Omental fat pad (tissue), 4 donors: ENCODE results near the gene HIC2. TPM values are rescaled to one million over a fixed set of nuclear protein-coding genes. Genes with fewer than 3 reads are reported as not detected.

Source experiments
- ATAC-seq: fragments of 150-250 bp; one replicate; pipeline ENCODE4 v1.9.1; 2016; ENCODE audit warnings: mild to moderate bottlenecking, moderate library complexity; ENCODE audit not compliant: low FRiP score
- DNase-seq: peaks from one replicate; pipeline ENCODE4 v3.0.0-alpha.2; 2019; ENCODE audit warnings: low spot score
- total RNA-seq, 4 donors: library from RNA; depleted of rRNA; stranded (reverse); fragments of >200 nt; gene quantifications; one replicate each; pipeline ENCODE4 v1.1.0, GENCODE V29; 2016
- TF ChIP-seq, protein P1 (sequence below), 3 donors: fragments of 450-650 bp; IDR thresholded peaks; one replicate each; pipeline ENCODE4 v1.5.1; 2016 to 2017; ENCODE audit warnings: antibody characterized with exemption in 3 of 3, mild to moderate bottlenecking in 3 of 3, moderate library complexity in 2 of 3

HIC2 gene
- total RNA-seq, 4 donors from 2014 or later, result 4.4 to 9.2 (median 5.6) TPM

DNA sequence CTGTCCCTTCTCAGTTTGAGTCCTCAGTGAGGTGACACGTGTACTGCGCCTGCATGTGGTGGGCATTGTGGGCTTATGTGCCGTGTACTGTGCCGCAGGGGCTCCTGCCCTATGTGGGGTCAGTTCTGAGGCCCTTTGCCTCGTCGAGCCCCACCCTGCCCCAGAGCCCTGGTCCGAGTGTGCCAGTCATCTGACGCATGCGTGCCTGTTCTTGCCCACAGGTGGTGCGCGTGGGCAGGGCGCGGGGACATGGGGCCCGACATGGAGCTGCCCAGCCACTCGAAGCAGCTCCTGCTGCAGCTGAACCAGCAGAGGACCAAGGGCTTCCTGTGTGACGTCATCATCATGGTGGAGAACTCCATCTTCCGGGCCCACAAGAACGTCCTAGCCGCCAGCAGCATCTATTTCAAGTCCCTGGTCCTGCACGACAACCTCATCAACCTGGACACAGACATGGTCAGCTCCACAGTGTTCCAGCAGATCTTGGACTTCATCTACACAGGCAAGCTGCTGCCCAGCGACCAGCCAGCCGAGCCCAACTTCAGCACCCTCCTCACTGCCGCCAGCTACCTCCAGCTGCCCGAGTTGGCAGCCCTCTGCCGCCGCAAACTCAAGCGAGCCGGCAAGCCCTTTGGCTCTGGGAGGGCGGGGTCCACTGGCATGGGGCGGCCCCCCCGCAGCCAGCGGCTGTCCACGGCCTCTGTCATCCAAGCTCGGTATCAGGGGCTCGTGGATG is 27.7 kb downstream of the HIC2 start:
- TF ChIP-seq, protein P1, sequence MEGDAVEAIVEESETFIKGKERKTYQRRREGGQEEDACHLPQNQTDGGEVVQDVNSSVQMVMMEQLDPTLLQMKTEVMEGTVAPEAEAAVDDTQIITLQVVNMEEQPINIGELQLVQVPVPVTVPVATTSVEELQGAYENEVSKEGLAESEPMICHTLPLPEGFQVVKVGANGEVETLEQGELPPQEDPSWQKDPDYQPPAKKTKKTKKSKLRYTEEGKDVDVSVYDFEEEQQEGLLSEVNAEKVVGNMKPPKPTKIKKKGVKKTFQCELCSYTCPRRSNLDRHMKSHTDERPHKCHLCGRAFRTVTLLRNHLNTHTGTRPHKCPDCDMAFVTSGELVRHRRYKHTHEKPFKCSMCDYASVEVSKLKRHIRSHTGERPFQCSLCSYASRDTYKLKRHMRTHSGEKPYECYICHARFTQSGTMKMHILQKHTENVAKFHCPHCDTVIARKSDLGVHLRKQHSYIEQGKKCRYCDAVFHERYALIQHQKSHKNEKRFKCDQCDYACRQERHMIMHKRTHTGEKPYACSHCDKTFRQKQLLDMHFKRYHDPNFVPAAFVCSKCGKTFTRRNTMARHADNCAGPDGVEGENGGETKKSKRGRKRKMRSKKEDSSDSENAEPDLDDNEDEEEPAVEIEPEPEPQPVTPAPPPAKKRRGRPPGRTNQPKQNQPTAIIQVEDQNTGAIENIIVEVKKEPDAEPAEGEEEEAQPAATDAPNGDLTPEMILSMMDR (IDR thresholded peaks at IDR 0.05), result no peak
- DNase-seq (no peak), ATAC-seq (no peak)

DNA sequence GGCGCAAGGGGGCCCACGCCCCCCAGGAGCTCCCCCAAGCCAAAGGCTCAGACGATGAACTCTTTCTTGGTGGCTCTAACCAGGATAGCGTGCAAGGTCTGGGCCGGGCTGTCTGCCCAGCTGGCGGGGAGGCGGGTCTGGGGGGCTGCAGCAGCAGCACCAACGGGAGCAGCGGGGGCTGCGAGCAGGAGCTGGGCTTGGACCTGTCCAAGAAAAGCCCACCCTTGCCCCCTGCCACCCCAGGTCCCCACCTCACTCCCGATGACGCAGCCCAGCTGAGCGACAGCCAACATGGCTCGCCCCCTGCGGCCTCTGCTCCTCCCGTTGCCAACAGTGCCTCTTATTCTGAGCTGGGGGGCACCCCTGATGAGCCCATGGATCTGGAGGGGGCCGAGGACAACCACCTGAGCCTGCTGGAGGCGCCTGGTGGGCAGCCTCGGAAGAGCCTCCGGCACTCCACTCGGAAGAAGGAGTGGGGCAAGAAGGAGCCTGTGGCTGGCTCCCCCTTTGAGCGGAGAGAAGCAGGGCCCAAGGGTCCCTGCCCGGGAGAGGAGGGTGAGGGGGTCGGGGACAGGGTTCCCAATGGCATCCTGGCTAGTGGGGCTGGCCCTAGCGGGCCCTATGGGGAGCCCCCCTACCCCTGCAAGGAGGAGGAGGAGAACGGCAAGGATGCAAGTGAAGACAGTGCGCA is 28.4 kb downstream of the HIC2 start:
- DNase-seq (no peak), ATAC-seq (no peak)
- TF ChIP-seq, protein P1 (IDR thresholded peaks at IDR 0.05), result no peak

DNA sequence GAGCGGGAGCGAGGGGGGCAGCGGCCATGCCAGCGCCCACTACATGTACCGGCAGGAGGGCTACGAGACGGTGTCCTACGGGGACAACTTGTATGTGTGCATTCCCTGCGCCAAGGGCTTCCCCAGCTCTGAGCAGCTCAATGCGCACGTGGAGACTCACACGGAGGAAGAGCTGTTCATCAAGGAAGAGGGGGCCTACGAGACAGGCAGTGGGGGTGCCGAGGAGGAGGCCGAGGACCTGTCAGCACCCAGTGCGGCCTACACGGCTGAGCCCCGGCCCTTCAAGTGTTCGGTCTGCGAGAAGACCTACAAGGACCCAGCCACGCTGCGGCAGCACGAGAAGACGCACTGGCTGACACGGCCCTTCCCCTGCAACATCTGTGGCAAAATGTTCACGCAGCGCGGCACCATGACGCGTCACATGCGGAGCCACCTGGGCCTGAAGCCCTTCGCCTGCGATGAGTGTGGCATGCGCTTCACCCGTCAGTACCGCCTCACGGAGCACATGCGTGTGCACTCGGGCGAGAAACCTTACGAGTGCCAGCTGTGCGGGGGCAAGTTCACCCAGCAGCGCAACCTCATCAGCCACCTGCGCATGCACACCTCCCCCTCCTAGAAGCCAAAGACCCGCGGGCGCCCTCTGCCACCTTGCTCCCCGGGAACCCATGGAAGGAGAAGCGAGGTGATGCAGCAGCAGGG is 29.1 kb downstream of the HIC2 start:
- ATAC-seq (no peak), DNase-seq (no peak)

DNA sequence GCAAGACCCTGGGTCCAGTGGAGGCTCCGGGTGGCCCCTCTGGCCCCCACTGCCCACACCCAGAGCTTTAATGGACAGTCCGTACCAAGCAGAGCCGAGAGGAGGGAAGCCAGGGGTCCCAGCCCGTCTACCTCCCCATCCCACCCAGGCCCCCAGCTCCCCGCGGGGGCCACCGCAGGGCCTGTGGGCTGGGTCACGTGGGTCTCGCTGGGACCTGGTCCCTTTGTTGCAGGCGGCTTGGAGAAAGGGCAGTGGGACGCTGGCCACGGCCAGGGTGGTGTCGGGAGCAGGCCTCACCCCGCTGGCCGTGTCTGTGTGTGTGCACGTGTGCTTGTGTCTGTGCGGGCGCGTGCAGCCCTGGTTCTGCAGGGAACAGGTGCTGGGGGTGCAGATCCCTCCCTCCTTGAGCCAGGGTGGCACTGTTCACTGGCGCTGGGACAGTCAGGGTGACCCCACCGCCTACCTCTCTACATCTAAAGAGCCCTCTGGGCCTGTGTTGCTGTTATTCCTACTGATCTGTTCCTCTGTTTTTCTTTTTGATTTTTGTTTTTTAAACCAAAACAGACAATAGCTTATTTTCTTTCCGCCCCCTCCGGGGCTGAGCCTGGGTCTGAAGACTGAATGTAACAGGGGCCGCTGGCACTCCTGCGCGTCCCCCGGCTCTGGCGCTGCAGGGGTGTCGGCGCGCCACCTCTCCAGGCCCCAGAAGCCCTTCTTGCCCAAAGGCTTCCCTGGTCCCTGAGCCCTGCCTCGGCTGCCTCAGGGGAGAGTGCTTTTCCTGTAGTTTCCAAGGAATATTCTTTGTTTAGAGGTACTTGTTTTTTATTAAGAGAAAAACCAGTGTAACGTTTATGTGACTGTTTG is 29.9 kb downstream of the HIC2 start:
- ATAC-seq (no peak), DNase-seq (no peak)
- TF ChIP-seq, protein P1 (IDR thresholded peaks at IDR 0.05), result no peak

More for the DNA sequence above, 29.1 kb downstream of the HIC2 start:
- TF ChIP-seq, protein P1 (IDR thresholded peaks at IDR 0.05), result no peak

DNA sequence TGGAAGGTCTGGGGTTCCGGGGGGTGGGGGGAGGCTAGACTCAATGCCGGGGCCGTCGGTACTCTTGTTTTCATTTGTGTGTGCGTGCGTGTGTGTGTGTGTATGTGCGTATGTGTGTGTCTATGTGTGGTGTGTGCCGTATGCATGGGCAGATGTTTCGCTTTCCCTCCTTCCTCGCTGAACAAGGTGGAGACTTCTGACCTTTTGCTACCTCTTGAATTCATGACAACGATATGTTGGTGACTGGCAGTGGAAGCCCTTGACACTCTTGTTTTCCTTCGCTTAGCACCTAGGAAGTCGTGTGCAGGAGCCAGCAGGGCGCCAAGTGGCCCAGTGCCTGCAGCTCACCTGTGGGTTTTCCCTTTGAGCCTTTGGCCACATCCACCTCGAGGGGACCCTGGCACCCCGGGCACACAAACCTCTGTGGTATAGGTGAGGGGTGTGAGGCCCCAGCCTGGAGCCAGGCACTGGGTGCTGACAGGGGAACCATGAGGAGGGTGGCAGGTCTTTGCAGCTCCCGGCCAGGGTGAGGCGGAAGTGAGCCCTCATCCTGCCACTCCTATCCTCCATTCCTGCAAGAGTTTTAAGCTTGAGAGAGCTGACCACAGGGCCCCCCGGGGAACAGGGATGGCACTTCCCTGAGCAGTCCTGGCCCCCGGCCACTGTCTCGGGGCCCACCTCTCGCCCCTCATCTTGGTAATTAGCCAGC is 30.7 kb downstream of the HIC2 start:
- no peak for DNase-seq
- no peak for ATAC-seq
- TF ChIP-seq, protein P1 (IDR thresholded peaks at IDR 0.05), result no peak
